HG02759 (cell line): ENCODE data around the gene TCEAL8.

Source experiments
- ATAC-seq: cut with Tn5 transposase; IDR thresholded peaks from one replicate; pipeline ENCODE4 v1.9.1; 2021; ENCODE audit warnings: mild to moderate bottlenecking, moderate library complexity; ENCODE audit not compliant: unreplicated experiment

The TCEAL8 gene

GRCh38 chrX:103215425-103215991 lies 39.4 kb downstream of the TCEAL8 start:
- ATAC-seq: peak; percentile 22

- peak; percentile 98 for ATAC-seq
These were observed 40.0 kb downstream of the TCEAL8 start, which contains the start of gene BEX4 for GRCh38 chrX:103214870-103215424. Gene BEX4, plus strand, starts transcription at chrX:103215108. Its CDS starts 1,046 bp downstream, at chrX:103216154.

DNA sequence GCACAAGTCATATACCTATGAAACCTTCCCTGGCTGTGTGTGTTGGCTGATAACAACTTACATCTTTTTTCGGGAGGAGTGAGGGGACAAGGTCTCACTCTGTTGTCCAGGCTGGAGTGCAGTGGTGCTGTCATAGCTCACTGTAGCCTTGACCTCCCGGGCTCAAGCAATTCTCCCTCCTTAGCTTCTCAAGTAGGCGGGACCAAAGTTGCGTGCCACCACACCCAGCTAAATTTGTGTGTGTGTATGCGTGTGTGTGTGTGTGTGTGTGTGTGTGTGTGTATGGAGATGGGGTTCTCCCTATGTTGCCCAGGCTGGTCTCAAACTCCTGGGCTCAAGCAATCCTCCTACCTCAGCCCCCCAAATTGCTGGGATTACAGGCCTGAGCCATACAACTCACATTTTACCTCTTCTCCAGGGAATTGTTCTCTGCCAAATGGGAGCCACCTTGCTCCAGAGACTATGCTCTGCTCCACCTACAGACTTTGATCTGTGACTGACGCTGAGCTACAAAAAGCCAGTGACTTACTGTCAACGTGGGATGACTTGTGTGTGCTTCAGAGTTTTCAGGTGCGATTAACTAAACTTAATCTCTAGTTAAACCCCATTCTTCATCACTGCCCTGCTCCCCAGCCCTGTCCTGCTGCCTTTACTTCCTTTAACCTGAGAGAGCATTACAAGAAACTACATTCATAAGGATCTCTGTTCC lies 42.1 kb downstream of the TCEAL8 start:
- ATAC-seq: no peak

- no peak for ATAC-seq
These were observed 43.8 kb downstream of the TCEAL8 start for GRCh38 chrX:103211012-103211715.

GRCh38 chrX:103210056-103210455 lies 44.9 kb downstream of the TCEAL8 start:
- ATAC-seq: no peak
